Measurements from ENCODE around the gene MTHFD1L. TPM values are rescaled to one million over a fixed set of nuclear protein-coding genes. Genes with fewer than 3 reads are reported as not detected.
"Not testable (repeated sequence)": the region's sequence is repeated elsewhere in the genome, so short reads cannot be mapped to it uniquely, and the experiment has no call there.

MTHFD1L gene
- total and polyA plus RNA-seq, 9 of the 15 experiments (the other 6 are each of a cell fraction or from before 2014, with no cell fraction given): 20.9 to 128 (median 61.0) TPM

- H3K36me3 ChIP-seq (ENCODE audit: control insufficient read depth, insufficient read depth, low read length); H3K4me3 ChIP-seq; H3K9me1 ChIP-seq (ENCODE audit: control insufficient read depth, insufficient read depth, low read length); BruUV-seq (replicated peaks); H3K9me3 ChIP-seq (replicated peaks; ENCODE audit: control insufficient read depth, insufficient read depth, low read depth, low read length); CTCF ChIA-PET (ENCODE audit: low intra/inter-chr PET ratio); intact Hi-C loops (cut with micrococcal nuclease); in situ Hi-C loops (cut with MboI); H3K27ac ChIP-seq (ENCODE audit: extremely low read depth, low read depth, low read length); H3K9ac ChIP-seq (ENCODE audit: insufficient read depth in 1 of 2, low read depth in 2 of 2, low read length in 2 of 2); H4K20me1 ChIP-seq (replicated peaks; ENCODE audit: control insufficient read depth, insufficient read depth, low read length); TF ChIP-seq ATF1 (CRISPR knock-in tag; IDR thresholded peaks at IDR 0.05): not testable (repeated sequence)
- H3K4me1 ChIP-seq (replicated peaks in 1 of 2; ENCODE audit: control insufficient read depth in 2 of 2, insufficient read depth in 2 of 2, low read length in 2 of 2): peaks cover 14 to 28% of the 10 kb centered on the region in 2 experiments
- peak; percentile 42 for ATAC-seq
- WGBS (ENCODE audit: insufficient coverage, low coverage, missing lambda C conversion rate): 0% methylated on average over 8 of the region's 8 CpGs
- peaks cover 0 to 10% of the 10 kb centered on the region in 2 experiments; a peak in 2 of 5 replicates for H3K27me3 ChIP-seq (ENCODE audit: control insufficient read depth in 2 of 2, insufficient read depth in 2 of 2, low read length in 2 of 2)
- peak; percentile 36 to 84 (median 56) for DNase-seq (ENCODE audit: extremely low read depth in 1 of 4, low spot score in 3 of 4)
- peak overlapping the region; percentile 70 for H3K4me2 ChIP-seq (ENCODE audit: insufficient read depth, low read length)
- POLR2A ChIA-PET: interaction anchor here (0.6 kb wide), 1 partner anchor 40 kb away, joined by 3 read pairs; no protein-coding TSS in a partner anchor
- FAIRE-seq: peak; percentile 88
- peak overlapping the region; percentile 65 for H2AFZ ChIP-seq (ENCODE audit: low read depth, low read length)
- H3K79me2 ChIP-seq (ENCODE audit: control insufficient read depth, insufficient read depth, low read length): peaks cover 12% of the 10 kb centered on the region
- peak; percentile 46; the same call in 1 of the 2 replicates for TF ChIP-seq VEZF1 (CRISPR knock-in tag; IDR thresholded peaks at IDR 0.05)
- 0 out of 6 replicates have a peak, but pooled peaks of 1 of the 3 experiments have one; percentile 43 for TF ChIP-seq ZBTB11 (CRISPR knock-in tag; IDR thresholded peaks at IDR 0.05)
- TF ChIP-seq TAL1 (IDR thresholded peaks at IDR 0.05): peak; percentile 56
- TF ChIP-seq TEAD1 (CRISPR knock-in tag; IDR thresholded peaks at IDR 0.05): peak in 1 of 2 experiments; percentile 93; a peak in 2 of 4 replicates
- peak; percentile 70 for TF ChIP-seq MTA2 (IDR thresholded peaks at IDR 0.05; ENCODE audit: low read depth)
- TF ChIP-seq NBN (IDR thresholded peaks at IDR 0.05; ENCODE audit: low read depth): peak; percentile 87; the same call in 1 of the 2 replicates
- TF ChIP-seq ZNF639 (CRISPR knock-in tag; conservative IDR thresholded peaks at IDR 0.05 in 1 of 2, IDR thresholded peaks at IDR 0.05 in 1 of 2): 0 out of 4 replicates have a peak, but pooled peaks of 1 of the 2 experiments have one; percentile 29
- TF ChIP-seq HINFP (tag; conservative IDR thresholded peaks at IDR 0.05; ENCODE audit: low read depth): peak; percentile 49; the same call in 1 of the 2 replicates
- TF ChIP-seq ZNF766 (CRISPR knock-in tag; conservative IDR thresholded peaks at IDR 0.05): peak; percentile 55; the same call in 1 of the 2 replicates
- TF ChIP-seq ATF1 (tag; IDR thresholded peaks at IDR 0.05): 0 out of 2 replicates have a peak, but pooled peaks have one; percentile 31
- TF ChIP-seq GATA2 (CRISPR knock-in tag; IDR thresholded peaks at IDR 0.05): peak; percentile 96
These were observed 3.9 kb upstream of the MTHFD1L start for GRCh38 chr6:150861448-150862168.

Data from K562 (cell line).